ENCODE results near the gene PPME1.
"Not testable (repeated sequence)": the region's sequence is repeated elsewhere in the genome, so short reads cannot be mapped to it uniquely, and the experiment has no call there.

PPME1 gene, protein sequence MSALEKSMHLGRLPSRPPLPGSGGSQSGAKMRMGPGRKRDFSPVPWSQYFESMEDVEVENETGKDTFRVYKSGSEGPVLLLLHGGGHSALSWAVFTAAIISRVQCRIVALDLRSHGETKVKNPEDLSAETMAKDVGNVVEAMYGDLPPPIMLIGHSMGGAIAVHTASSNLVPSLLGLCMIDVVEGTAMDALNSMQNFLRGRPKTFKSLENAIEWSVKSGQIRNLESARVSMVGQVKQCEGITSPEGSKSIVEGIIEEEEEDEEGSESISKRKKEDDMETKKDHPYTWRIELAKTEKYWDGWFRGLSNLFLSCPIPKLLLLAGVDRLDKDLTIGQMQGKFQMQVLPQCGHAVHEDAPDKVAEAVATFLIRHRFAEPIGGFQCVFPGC

DNA sequence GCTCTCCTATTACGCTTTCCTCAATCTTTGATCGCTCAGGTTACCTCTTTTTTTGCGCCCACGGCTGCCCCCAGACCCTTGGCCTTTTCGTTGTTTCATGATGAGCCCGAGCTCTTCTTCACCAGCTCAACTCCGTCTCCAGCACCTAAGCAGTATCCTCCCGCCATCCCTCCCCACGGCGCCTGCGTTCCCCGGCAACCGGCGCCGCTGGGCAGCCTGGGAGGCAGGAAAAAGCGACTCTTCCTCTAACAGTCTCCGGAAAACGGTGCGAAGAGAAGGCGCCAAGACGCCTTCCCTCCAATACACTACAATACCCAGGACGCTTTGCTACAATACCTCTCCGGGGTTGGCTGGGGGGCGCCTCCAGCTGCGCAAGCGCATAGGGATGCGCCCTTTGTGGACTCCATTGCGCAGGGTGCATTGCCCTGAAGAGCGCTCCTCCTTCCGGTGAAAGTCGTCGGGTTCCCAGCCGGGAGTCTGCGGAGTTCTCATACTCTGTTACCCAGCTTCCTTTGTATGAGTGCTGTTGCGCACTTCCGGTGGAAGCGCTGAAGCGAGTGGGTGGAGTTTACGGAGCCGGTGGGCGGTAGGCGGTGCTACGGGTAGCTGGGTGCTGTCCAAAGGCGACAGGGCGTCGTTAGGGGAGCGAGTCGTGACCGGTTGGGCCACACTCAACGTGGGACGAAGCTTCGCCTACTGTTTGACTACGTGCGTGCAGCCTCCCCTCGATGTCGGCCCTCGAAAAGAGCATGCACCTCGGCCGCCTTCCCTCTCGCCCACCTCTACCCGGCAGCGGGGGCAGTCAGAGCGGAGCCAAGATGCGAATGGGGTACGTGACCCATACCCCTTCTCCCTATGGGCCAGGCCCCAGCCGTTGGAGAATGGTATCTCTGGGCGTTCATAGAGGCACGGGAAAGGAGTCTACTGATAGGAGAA lies at the start of gene PPME1, which contains the start of gene C2CD3:
Gene PPME1, plus strand, starts transcription at position 596 of the 936 bp plus-strand sequence. Its CDS starts 133 bp downstream, at position 729.
Gene C2CD3, minus strand, starts transcription at position 309 of the 936 bp plus-strand sequence. Its CDS starts 210 bp downstream, at position 99.
- DNase-seq: peak; percentile 94 to 98

- DNase-seq: no peak
Observed at GRCh38 chr11:74121804-74122203, 49.3 kb upstream of the PPME1 start.

DNA sequence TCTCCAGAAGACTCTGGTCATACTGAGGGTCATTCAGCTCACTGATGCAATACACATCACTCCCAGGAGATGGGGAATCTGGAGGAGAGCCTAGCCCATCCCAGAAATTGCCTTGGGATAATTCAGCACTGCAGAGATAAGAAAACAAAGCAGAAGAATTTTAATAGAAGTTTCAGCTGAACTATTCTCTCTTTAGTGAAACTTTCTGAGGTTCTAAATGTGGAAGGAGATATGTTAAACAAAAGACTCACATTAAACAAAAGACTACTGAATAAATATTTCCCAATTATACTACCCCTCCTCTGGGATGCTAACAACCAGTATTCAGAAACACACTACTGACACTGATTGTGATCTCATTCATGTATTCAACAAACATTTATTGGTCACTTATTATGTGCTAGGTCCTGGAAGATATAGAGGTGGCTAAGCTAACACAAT lies 48.1 kb upstream of the PPME1 start:
- no peak for DNase-seq

DNA sequence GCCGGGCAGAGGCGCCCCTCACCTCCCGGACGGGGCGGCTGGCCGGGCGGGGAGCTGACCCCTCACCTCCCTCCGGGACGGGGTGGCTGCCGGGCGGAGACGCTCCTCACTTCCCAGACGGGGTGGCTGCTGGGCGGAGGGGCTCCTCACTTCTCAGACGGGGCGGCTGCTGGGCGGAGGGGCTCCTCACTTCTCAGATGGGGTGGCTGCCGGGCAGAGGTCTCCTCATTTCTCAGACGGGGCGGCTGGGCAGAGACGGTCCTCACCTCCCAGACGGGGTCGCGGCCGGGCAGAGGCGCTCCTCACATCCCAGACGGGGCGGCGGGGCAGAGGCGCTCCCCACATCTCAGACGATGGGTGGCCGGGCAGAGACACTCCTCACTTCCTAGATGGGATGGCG lies 42.0 kb upstream of the PPME1 start:
- not testable (repeated sequence) for DNase-seq

DNA sequence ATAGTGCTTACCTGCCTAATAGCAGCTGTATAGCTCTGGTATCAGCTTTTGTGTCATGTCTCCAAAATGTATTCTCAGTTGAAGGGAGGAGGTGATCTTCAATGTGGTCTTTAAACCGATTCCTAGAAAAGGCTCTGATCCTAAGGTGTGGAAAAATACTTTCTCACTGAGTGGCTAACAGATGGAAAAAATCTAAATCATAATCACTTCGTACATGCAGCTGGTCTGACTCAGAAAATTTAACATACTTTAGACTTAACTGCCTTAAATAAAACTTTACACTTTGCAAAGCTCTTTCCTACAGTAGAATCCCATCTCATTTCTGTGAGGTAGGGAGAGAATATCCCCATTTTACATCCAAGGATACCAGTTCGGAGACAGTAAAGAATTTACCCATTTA lies 38.3 kb upstream of the PPME1 start:
- no peak for DNase-seq

GRCh38 chr11:74133436-74133835 lies 37.7 kb upstream of the PPME1 start:
- no peak for DNase-seq

DNA sequence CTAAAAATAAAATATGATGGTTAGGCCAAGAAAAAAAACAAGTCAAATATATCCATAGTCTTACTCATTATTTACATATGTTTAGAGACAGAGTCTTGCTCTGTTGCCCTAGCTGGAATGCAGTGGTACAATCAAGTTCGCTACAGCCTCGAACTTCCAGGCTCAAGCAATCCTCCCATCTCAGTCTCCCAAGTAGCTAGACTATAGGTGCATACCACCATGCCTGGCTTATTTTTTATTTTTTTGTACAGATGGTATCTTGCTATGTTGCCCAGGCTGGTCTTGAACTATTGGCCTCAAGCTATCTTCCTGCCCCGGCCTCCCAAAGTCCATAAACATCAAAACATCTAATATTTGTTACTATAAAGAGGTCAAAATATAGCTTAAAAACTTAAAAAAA lies 36.4 kb upstream of the PPME1 start:
- DNase-seq: no peak

GRCh38 chr11:74135127-74135840 lies 35.8 kb upstream of the PPME1 start:
- no peak for DNase-seq

- DNase-seq: no peak
Observed at GRCh38 chr11:74138021-74138420, 33.1 kb upstream of the PPME1 start.

GRCh38 chr11:74138572-74138971 lies 32.5 kb upstream of the PPME1 start:
- DNase-seq: no peak

GRCh38 chr11:74139151-74139918 lies 31.8 kb upstream of the PPME1 start:
- DNase-seq: no peak

GRCh38 chr11:74139919-74140431 lies 31.1 kb upstream of the PPME1 start:
- DNase-seq: not testable (repeated sequence)

GRCh38 chr11:74141241-74141695 lies 29.8 kb upstream of the PPME1 start:
- DNase-seq: no peak

GRCh38 chr11:74141908-74142307 lies 29.2 kb upstream of the PPME1 start:
- no peak for DNase-seq

DNA sequence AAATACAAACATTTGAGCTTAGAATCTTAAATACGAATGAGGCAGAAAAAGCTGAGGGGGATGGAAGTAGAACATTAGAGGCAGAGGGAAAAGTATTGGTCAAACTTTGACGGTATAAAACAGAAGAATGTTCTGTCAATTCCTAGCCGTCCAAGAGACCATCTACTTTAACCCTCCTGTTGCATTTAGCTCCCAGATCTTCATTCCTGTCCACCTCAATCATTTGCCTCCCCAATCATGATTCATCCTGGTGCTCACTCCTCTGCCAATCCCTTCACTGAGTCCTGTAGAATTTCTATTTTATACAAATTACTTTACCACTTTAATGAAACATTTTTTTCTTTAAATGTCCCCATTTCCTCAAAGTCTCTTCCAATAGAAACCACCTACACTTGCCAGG lies 28.5 kb upstream of the PPME1 start:
- DNase-seq: no peak

DNA sequence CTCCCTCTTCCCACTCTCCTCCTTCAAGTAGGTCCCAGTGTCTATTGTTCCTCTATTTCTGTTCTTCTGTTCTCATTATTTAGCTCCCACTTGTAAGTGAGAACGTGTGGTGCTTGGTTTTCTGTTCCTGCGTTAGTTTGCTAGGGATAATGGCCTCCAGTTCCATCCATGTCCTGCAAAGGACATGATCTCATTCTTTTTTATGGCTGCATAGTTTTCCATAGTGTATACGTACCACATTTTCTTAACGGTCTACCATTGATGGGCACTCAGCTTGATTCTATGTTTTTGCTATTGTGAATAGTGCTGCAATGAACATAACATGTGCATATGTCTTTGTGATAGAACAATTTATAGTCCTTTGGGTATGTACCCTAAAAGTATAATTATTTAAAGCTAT lies 26.5 kb upstream of the PPME1 start:
- no peak for DNase-seq

- no peak for DNase-seq
Observed at GRCh38 chr11:74147199-74147929, 23.7 kb upstream of the PPME1 start.

- no peak for DNase-seq
Observed at GRCh38 chr11:74153224-74153623, 17.9 kb upstream of the PPME1 start.

- DNase-seq: no peak
Observed at GRCh38 chr11:74154620-74155281, 16.3 kb upstream of the PPME1 start.

DNA sequence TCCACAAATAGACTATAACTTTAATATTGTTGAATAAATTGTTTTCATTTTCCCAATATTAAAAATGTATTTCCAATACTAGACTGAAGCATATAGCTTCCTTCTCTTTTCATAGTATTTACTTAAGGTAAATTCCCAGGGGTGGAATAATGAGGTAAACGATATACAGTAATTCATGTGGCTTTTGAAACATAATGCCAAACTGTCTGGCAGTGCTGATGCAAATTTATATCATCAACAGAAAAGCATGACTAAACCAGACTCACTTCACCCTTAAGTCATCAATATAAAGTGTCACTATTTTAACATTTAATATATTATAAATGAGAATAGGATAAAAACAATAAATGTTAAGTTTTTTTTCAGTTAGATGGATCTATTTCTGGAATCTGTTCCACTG lies 13.9 kb upstream of the PPME1 start:
- no peak for DNase-seq

- no peak for DNase-seq
Observed at GRCh38 chr11:74159642-74160041, 11.4 kb upstream of the PPME1 start.

Measured in NCI-H187 (cell line).